ENCODE data around the gene CYP3A7. TPM values are rescaled to one million over a fixed set of nuclear protein-coding genes. Genes with fewer than 3 reads are reported as not detected.
"Not testable (repeated sequence)": the region's sequence is repeated elsewhere in the genome, so short reads cannot be mapped to it uniquely, and the experiment has no call there.

Gene CYP3A7
- total and polyA plus RNA-seq, 2 of the 4 experiments (the other 2 are of a cell fraction): not detected

GRCh38 chr7:99751322-99752052 is 16.5 kb upstream of the CYP3A7 start:
- intact Hi-C loops (cut with micrococcal nuclease); H3K4me2 ChIP-seq (ENCODE audit: low read depth, low read length); dilution Hi-C loops (cut with HindIII; ENCODE audit: low sequenced_read_pairs, unreplicated experiment); H2BK20ac ChIP-seq (ENCODE audit: low read depth, low read length); POLR2A ChIA-PET (ENCODE audit: unreplicated experiment); H3K14ac ChIP-seq (replicated peaks; ENCODE audit: low read depth, low read length); H3K56ac ChIP-seq (ENCODE audit: extremely low read depth, insufficient read depth, low read length); H4K8ac ChIP-seq (ENCODE audit: low read depth in 2 of 2, low read length in 2 of 2); H4K5ac ChIP-seq (ENCODE audit: low read depth, low read length); H2BK5ac ChIP-seq (ENCODE audit: low read depth, low read length, poor library complexity, severe bottlenecking); H2AK5ac ChIP-seq (ENCODE audit: low read depth, low read length); H3K79me1 ChIP-seq (ENCODE audit: low read depth in 1 of 2, low read length in 2 of 2); H3K4me3 ChIP-seq (ENCODE audit: insufficient read depth, low read depth, low read length); H3K4ac ChIP-seq (ENCODE audit: low read depth, low read length); in situ Hi-C loops (cut with MboI; ENCODE audit: low sequenced_read_pairs); H2BK120ac ChIP-seq (ENCODE audit: low read depth, low read length); H3K36me3 ChIP-seq (ENCODE audit: control insufficient read depth, insufficient read depth, low read length); H3K4me1 ChIP-seq (ENCODE audit: control insufficient read depth, insufficient read depth, low read length); H3K23ac ChIP-seq (ENCODE audit: low read depth, low read length); DNase-seq; H3K27ac ChIP-seq (ENCODE audit: insufficient read depth, low read length); H3K9me1 ChIP-seq (ENCODE audit: insufficient read depth, low read length); CTCF ChIA-PET; H2BK15ac ChIP-seq (ENCODE audit: low read depth, low read length); H3K9ac ChIP-seq (ENCODE audit: low read depth, low read length); BruUV-seq (replicated peaks); ATAC-seq (ENCODE audit: low read depth); H4K20me1 ChIP-seq (ENCODE audit: insufficient read depth, low read length); H3K18ac ChIP-seq (ENCODE audit: low read depth, low read length); H2AK9ac ChIP-seq (replicated peaks; ENCODE audit: low read depth, low read length, poor library complexity); H3K9me3 ChIP-seq (ENCODE audit: control insufficient read depth, insufficient read depth, low read length); H2AFZ ChIP-seq (replicated peaks; ENCODE audit: low read length, poor library complexity); H3K27me3 ChIP-seq (ENCODE audit: control insufficient read depth, insufficient read depth, low read length); H4K91ac ChIP-seq (ENCODE audit: insufficient read depth, low read depth, low read length): not testable (repeated sequence)
- WGBS, 2 experiments (ENCODE audit: extremely low coverage in 2 of 2, insufficient read length in 1 of 2): no CpG with 5 or more reads among the region's 5 CpGs

Data from IMR-90 (cell line).